Left lobe of liver (tissue), 1 donor: ENCODE results near the gene NFKBIA. TPM values are rescaled to one million over a fixed set of nuclear protein-coding genes. Genes with fewer than 3 reads are reported as not detected.

Source experiments
- total RNA-seq: library from RNA; stranded (reverse); gene quantifications from one replicate; pipeline ENCODE4 v1.2.1, GENCODE V29; 2021
- donor health status: DM: no; HTN: yes; CAD: no.

The NFKBIA gene
- total RNA-seq, 1 donor from 2014 or later: 116 TPM

Other genes starting within 250 kb of the NFKBIA start
- gene PSMA6, start 112.4 kb downstream of the NFKBIA start, total RNA-seq: 72.0 TPM
- gene INSM2, start 129.4 kb upstream of the NFKBIA start, total RNA-seq: not detected